AG04450 (cell line): ENCODE measurements around the gene SERINC3. TPM values are rescaled to one million over a fixed set of nuclear protein-coding genes. Genes with fewer than 3 reads are reported as not detected.
A peak's percentile ranks its signal among the peaks of the same experiment; 100 is the strongest.

ENCODE experiments used
- CTCF ChIA-PET: fragments of 300-600, 350-600 bp; formaldehyde crosslinking; extraction: SDS; loops from one replicate; lab custom pipeline; 2022; ENCODE audit warnings: antibody characterized with exemption, inconsistent platforms; lab: Charles Lee
- POLR2A ChIA-PET: fragments of 350-600 bp; formaldehyde crosslinking; extraction: SDS; loops from one replicate; lab custom pipeline; 2021; ENCODE audit warnings: antibody characterized with exemption, inconsistent platforms; lab: Yijun Ruan, JAX
- DNase-seq: peaks from one replicate; pipeline ENCODE4 v3.0.0-alpha.2; 2011; ENCODE audit warnings: low read depth, low spot score
- H3K27ac ChIP-seq: one replicate; pipeline ENCODE4 v1.5.1; 2012; ENCODE audit warnings: low read depth, low read length, control low read depth
- H3K27me3 ChIP-seq: one replicate; pipeline ENCODE4 v1.6.0; 2012; ENCODE audit warnings: low read length; ENCODE audit not compliant: control insufficient read depth, insufficient read depth
- H3K4me3 ChIP-seq: 2 replicates; pipeline ENCODE4 v1.5.1; 2011; ENCODE audit warnings: mild to moderate bottlenecking, low read depth, low read length, control low read depth
- H3K9me3 ChIP-seq: 2 replicates; pipeline ENCODE4 v1.5.1; 2012; ENCODE audit warnings: low read length; ENCODE audit not compliant: control insufficient read depth, insufficient read depth
- polyA plus RNA-seq: library from polyadenylated mRNA; depleted of rRNA; stranded (reverse); fragments of >200 nt; gene quantifications from 2 replicates; pipeline ENCODE4 v1.2.3, GENCODE V29; 2011
- TF ChIP-seq, protein P1 (sequence below): IDR thresholded peaks from 2 replicates; pipeline ENCODE4 v1.5.1; 2011; ENCODE audit warnings: low read depth, low read length, control low read depth, inconsistent platforms

The SERINC3 gene
- polyA plus RNA-seq, 1 experiment: 173 TPM

GRCh38 chr20:44520881-44521280, 989 bp downstream of the SERINC3 start:
- no peak for DNase-seq
- Histone ChIP-seq H3K27me3 (no peaks in the 10 kb centered on the region), H3K9me3 (peaks cover 4% of the 10 kb centered on the region; the same call in 1 of the 2 replicates), H3K4me3 (peak overlapping the region; percentile 100), H3K27ac (no peak overlapping the region)
- CTCF ChIA-PET: interaction anchor here (0.9 to 1.4 kb wide), 3 partner anchors 11 to 78 kb away, joined by 3 to 5 read pairs (median 3); no protein-coding TSS in a partner anchor
- POLR2A ChIA-PET: interaction anchor here (1.2 kb wide), 1 partner anchor 340 kb away, joined by 3 read pairs; no protein-coding TSS in a partner anchor
- TF ChIP-seq, protein P1, sequence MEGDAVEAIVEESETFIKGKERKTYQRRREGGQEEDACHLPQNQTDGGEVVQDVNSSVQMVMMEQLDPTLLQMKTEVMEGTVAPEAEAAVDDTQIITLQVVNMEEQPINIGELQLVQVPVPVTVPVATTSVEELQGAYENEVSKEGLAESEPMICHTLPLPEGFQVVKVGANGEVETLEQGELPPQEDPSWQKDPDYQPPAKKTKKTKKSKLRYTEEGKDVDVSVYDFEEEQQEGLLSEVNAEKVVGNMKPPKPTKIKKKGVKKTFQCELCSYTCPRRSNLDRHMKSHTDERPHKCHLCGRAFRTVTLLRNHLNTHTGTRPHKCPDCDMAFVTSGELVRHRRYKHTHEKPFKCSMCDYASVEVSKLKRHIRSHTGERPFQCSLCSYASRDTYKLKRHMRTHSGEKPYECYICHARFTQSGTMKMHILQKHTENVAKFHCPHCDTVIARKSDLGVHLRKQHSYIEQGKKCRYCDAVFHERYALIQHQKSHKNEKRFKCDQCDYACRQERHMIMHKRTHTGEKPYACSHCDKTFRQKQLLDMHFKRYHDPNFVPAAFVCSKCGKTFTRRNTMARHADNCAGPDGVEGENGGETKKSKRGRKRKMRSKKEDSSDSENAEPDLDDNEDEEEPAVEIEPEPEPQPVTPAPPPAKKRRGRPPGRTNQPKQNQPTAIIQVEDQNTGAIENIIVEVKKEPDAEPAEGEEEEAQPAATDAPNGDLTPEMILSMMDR: no peak

DNA sequence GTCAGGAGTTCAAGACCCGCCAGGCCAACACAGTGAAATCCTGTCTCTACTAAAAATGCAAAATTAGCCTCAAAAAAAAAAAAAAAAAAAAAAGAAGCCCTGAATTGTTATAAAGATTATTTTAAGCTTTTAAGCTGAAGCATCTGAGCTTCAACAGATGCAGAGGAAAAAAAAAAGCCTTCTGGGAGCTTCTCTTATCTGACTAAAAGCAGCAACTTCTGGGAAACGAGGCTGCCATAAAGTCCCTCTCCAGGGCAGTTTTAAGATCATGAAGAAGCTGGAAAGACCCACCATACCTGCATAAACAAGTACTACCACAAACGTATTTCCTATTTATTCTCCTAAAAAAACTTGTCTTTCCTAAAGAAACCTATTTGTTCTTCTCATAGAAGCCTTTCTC, 3.6 kb downstream of the SERINC3 start:
- H3K27ac ChIP-seq: no peak overlapping the region
- H3K4me3 ChIP-seq: no peak overlapping the region
- TF ChIP-seq, protein P1: no peak
- DNase-seq: no peak
- H3K27me3 ChIP-seq: no peaks in the 10 kb centered on the region
- ChIA-PET CTCF (interaction anchor here (0.6 to 0.8 kb wide), 5 partner anchors 58 to 848 kb away, joined by 3 to 10 read pairs (median 6); no protein-coding TSS in a partner anchor), POLR2A (no interaction called here)
- peaks cover 4% of the 10 kb centered on the region; the same call in 1 of the 2 replicates for H3K9me3 ChIP-seq

DNA sequence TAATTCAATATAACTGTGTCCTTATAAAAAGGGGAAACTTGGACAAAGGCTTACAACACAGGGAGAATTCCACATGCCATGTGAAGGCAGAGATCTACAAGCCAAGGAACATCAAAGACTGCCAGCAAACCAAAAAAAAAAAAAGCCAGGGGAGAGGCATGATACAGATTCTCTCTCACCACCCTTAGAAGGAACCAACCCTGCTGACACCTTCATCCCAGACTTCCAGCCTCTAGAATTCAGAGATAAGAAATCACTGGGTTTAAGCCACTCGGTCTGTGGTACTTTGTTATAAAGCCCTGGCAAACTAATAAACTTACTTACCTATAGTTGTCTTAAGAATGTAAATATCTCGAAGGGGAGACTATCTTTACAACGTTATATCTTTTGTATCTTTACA, 4.4 kb downstream of the SERINC3 start:
- ChIA-PET POLR2A (interaction anchor here (0.6 kb wide), 1 partner anchor 11 kb away, joined by 8 read pairs; no protein-coding TSS in a partner anchor), CTCF (interaction anchor here (0.8 kb wide), 1 partner anchor 93 kb away, joined by 9 read pairs; no protein-coding TSS in a partner anchor)
- no peak overlapping the region for H3K4me3 ChIP-seq
- no peaks in the 10 kb centered on the region for H3K27me3 ChIP-seq
- TF ChIP-seq, protein P1: no peak
- DNase-seq: no peak
- peaks cover 4% of the 10 kb centered on the region; the same call in 1 of the 2 replicates for H3K9me3 ChIP-seq
- H3K27ac ChIP-seq: no peak overlapping the region

GRCh38 chr20:44516491-44516890, 5.4 kb downstream of the SERINC3 start:
- TF ChIP-seq, protein P1: no peak
- peaks cover under 1% of the 10 kb centered on the region; the same call in 1 of the 2 replicates for H3K9me3 ChIP-seq
- no peak overlapping the region for H3K27ac ChIP-seq
- CTCF ChIA-PET: interaction anchor here (1.1 kb wide), 1 partner anchor 22 kb away, joined by 3 read pairs; no protein-coding TSS in a partner anchor
- POLR2A ChIA-PET: no interaction called here
- no peaks in the 10 kb centered on the region for H3K27me3 ChIP-seq
- no peak overlapping the region for H3K4me3 ChIP-seq
- no peak for DNase-seq

GRCh38 chr20:44513871-44514270, 8.0 kb downstream of the SERINC3 start:
- no peak overlapping the region for H3K27ac ChIP-seq
- H3K9me3 ChIP-seq: no peaks in the 10 kb centered on the region
- CTCF ChIA-PET: no interaction called here
- no peak overlapping the region for H3K4me3 ChIP-seq
- TF ChIP-seq, protein P1: no peak
- no peaks in the 10 kb centered on the region for H3K27me3 ChIP-seq
- no peak for DNase-seq
- POLR2A ChIA-PET: no interaction called here
